ENCODE data around the gene PTPRD.

PTPRD gene

DNA sequence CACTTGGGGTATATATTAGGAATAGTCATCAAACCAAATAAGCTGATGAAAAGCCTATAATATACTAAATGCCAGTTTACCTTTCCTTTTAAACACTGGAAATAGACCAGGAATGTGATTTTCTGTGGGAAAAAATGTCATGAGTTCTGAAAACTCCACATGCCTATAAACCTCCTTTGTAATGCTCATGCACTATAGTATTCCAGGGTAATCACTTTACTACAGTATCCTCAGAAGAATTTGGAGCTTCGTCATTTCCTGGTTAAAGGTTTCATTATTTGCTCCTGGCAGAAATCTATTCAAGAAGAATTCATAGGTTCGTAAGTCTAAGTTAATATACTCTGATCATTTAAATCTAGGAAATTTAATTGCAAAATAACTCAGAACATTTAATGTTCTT lies 1736.5 kb downstream of the PTPRD start:
- no peak for DNase-seq

DNA sequence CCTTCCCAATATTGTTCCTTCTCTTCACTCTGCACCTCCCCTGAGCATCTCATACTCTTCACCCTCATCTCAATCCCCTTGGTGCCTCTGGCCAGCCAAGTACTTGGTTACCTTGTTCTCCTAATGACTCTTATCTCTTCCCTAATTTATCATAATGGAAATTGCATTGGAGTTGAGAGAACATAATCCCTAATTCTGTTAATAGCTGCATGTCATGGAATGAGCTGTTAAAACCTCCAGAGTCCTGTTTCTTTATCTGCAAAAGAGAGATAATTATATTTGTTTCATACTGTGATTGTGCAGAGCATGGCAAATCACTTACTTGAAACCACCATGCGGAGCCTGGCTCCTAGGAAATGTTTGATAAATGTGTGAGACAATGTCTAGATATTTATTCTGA lies 1738.3 kb downstream of the PTPRD start:
- DNase-seq, result no peak

- no peak for DNase-seq
These were observed 1740.0 kb downstream of the PTPRD start for GRCh38 chr9:8872802-8873201.

GRCh38 chr9:8871796-8872445 lies 1740.9 kb downstream of the PTPRD start:
- no peak for DNase-seq

GRCh38 chr9:8871396-8871795 lies 1741.4 kb downstream of the PTPRD start:
- no peak for DNase-seq

DNA sequence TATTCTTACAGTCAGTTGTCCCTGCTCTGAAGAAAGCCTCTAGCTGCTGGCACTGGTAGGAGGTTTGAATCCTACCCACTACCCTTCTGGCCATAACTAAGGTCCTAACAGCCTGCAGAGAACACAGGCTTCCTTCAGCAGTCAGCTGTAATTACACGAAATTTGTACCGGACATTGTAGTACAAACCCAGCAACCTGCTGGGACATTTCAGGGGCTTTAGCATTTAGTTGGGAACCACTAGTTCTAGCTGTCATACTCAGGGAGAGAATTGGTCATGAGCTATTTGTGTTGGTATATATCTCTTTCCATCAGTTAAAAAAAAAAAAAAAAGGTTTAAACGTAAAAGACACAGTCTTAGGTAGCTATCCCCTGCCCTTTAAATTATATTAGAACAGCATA lies 1743.0 kb downstream of the PTPRD start:
- no peak for DNase-seq

- DNase-seq, result no peak
These were observed 1744.2 kb downstream of the PTPRD start for GRCh38 chr9:8868632-8869031.

DNA sequence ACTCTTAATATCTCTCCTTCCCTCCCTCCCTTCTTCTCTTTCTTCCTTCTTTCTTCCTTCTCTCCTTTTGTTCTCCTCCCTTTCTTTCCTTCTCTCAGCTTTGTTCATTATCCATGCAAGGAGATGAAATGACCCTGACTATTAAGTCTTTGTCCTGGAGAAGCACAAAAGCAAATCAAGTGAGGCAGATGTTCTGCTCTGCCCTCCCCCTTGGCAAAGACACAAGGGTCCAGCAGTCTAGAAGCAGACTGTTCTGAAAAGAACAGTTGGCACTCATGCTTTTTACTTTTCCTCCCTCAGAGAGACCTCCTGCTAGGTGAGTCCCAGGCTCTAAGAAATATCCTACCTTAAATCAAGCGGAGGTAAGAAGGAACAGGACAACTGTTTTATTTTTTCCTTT lies 1745.7 kb downstream of the PTPRD start:
- no peak for DNase-seq

- DNase-seq, result no peak
These were observed 1748.3 kb downstream of the PTPRD start for GRCh38 chr9:8864545-8864896.

DNA sequence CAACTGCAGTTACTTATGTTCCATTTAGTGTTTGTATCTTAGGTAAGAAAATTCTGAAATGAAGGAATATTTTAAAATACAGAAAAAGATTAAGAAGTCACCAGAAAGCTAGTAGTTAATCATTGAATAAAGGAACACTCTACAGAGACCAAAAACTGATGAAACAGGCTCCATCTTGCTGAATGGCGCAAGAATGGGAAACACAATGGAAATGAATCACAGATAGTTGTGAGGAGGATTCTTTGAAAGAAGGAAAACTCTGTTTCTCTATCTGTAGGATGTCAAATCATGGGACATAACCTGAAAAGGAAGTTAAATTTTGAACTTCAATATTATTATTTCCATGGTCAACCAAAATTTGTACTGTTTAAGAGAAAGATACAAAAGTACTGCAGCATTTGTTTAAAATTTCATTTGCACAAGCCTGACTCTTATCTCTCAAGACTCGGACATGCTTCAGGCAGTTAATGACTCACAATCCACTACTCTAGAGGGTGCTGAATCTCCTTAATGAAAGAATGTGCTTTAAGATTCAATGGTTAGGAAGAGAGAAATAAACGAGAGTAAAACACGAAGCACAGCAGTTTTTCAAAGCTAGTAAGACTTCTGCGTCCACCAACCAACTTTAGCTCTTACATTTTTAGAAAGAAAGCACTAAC lies 1748.8 kb downstream of the PTPRD start:
- DNase-seq, result no peak

DNA sequence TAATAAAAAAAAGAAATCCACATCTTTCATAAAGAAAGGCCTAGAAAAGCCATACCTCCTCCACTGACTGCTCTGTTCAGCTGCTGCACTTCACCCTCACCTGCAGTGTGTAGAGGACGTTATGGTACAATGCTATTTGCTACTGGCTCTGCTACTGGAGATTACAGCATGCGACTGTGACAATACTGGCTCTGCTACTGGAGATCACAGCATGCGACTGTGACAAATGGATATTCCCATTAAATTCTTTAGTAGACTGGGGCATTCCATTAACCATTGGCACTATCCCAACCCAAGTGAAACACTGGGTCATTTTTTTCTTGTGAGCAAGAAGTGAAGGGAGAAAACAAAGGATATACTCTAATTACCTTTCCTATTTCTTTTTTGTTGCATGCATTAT lies 1749.7 kb downstream of the PTPRD start:
- DNase-seq, result no peak

- DNase-seq, result no peak
These were observed 1751.9 kb downstream of the PTPRD start for GRCh38 chr9:8860925-8861324.

DNA sequence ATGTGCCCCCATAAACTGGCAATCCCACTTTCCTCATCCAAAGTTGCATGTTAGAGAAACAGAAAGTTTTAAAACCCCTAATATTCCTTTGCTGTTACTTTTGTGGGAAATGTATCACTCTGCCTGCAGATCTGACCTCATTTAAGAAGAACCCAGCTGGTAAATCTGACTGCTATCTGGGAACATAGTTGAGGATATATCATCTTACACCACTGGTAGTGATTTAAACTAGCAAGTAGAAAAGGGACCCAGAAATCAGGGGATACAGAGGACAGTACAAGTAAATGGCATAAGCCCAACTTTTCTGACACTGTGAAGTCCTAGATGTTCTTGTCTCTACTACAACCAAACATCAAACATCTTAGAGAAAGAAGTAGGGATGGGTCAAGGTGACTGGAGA lies 1752.7 kb downstream of the PTPRD start:
- no peak for DNase-seq

- no peak for DNase-seq
These were observed 1753.4 kb downstream of the PTPRD start for GRCh38 chr9:8859416-8859815.

DNA sequence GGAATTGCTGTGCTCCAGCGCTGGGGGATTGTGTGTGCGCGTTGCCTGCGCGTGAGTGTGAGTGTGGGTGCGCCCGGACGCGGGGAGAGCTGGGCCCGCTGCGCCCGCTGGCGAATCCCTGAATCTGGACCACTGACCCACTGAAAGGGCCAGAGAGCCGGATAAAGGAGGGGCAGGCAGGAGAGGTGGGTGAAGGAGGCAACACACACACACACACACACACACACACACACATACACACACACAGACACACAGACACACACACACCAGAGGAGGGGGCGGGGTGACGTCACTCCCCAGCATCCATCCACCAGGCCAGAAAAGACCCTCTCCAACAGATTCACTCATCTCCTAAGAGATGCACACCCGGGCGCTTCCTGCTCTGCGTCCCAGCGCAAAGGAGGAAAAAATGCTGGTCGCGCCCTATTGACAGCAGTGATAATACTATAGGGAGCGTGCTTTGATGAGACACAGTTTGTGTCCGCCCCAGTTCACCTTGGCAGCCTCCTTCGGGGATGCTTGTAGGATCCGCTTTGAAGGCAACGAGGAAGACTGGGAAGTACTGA lies 1754.1 kb downstream of the PTPRD start:
- DNase-seq, result no peak

DNA sequence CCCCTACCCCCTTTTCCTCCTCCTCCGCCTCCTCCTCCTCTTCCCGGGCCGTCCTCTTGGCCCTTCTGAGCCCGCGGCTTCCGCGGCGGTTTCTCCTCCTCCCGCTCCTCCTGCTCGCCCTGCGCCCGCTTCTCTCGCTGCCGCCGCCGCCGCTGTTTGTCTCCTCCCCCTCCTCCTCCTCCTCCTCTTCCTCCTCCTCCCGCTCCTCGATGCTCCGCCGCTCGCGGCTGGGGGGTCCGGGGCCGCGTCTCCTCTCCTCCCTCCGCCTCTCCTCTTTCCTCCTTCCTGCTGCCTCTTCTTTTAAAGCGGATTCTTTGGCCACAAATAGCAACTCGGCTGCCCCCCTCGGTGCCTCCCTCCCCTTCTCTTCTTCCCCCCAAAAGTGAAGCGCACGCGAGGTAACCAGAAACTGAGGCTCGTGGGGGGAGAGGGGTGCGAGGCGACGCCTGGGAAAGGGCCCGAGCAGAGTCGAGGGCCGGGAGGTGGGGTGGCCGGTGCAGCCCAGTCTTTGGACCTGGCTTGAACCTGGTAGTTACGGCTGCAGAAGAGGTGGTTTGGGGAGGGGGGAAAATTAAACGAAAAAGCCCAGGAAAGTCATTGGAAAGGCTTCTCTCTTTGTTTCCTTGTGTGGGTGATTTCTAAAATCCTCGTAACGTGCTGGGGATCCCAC lies 1754.7 kb downstream of the PTPRD start:
- DNase-seq, result no peak

DNA sequence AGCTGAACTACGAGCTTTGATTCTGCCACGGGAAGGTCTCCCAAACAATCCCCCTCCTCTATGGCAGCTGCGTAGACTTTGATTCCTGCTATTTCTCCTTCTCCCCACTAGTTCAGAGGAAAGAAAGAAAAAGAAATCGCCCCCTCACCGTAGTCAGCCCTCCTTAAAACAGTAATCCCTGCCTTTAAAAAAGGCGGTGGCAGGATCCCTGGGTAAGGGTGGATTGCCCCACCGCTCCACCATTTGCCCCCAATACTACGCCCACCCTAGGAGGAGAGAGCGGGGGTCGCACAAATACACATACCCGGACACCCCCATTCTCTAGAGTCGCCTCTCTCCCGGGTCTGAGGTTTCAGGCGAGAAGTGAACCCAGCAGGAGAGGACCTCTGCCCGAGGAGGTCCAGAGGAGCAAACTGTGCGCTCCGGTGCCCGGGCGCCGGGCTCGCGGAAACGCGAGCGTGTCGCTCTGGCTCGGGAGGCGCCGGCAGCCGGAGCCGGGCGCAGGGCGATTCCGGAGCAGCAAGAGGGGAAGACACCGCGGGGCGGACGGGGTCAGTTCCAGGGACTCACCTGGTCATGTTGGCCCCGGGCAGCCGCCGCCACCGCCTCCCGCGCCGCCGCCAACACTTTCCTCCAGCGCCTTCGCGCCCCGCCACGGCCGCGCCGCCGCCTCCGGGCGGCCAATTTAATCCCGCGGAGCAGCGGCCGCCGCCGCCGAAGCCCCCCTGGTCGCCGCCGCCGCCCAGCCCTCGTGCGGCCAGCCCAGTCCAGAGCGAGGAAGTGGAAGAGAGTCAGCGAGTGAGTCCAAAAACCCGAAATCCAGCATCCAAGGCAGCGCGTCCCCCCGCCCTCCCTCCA lies 1755.5 kb downstream of the PTPRD start:
- DNase-seq, result no peak

- no peak for DNase-seq
These were observed 1756.3 kb downstream of the PTPRD start for GRCh38 chr9:8856396-8857067.

- DNase-seq, result no peak
These were observed 1757.8 kb downstream of the PTPRD start for GRCh38 chr9:8855046-8855445.

- DNase-seq, result no peak
These were observed 1760.4 kb downstream of the PTPRD start for GRCh38 chr9:8852301-8852864.

DNA sequence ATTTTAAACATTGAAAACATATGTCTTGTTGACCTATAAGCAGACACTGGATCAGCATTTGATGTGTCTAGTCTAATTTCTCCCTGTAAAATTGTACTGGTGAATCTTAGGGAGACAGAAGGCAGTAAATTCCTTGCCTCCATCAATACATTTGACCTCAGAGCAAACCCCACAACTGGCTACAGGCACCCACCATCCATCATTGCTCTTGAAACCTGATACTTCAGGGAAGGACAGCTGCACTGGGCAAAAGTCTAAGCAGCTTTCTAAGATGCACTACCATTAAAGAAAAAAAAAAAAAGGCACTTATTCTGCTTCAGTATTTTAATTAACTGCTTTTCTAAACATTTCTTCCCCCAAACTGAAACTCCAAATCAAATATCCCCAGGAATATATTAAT lies 1761.9 kb downstream of the PTPRD start:
- no peak for DNase-seq

GRCh38 chr9:8845808-8846207 lies 1767.0 kb downstream of the PTPRD start:
- no peak for DNase-seq
